Karpas-422 (cell line): ENCODE results near the gene NSG1. TPM values are rescaled to one million over a fixed set of nuclear protein-coding genes. Genes with fewer than 3 reads are reported as not detected.

Source experiments
- DNase-seq: peaks from one replicate; pipeline ENCODE4 v3.0.0-alpha.2; 2015
- H2AFZ ChIP-seq: fragments of 200-600 bp; sonication (generic); 2 replicates; pipeline ENCODE4 v1.6.1; 2014; ENCODE audit warnings: antibody characterized with exemption, low read length, mixed read lengths
- H3K27ac ChIP-seq: fragments of 200-600 bp; sonication (generic); 2 replicates; pipeline ENCODE4 v1.5.1; 2014; ENCODE audit warnings: mild to moderate bottlenecking, low read length, moderate library complexity
- H3K27me3 ChIP-seq: fragments of 200-600 bp; sonication (generic); 2 replicates; pipeline ENCODE4 v1.6.1; 2014; ENCODE audit warnings: low read length, mixed read lengths
- H3K36me3 ChIP-seq: fragments of 200-600 bp; sonication (generic); 2 replicates; pipeline ENCODE4 v1.6.1; 2014; ENCODE audit warnings: low read length, mixed read lengths; ENCODE audit not compliant: insufficient read depth
- H3K4me1 ChIP-seq: fragments of 200-600 bp; sonication (generic); 2 replicates; pipeline ENCODE4 v1.6.1; 2014; ENCODE audit warnings: mild to moderate bottlenecking, low read length, mixed read lengths
- H3K4me2 ChIP-seq: fragments of 200-600 bp; sonication (generic); 2 replicates; pipeline ENCODE4 v1.6.1; 2014; ENCODE audit warnings: low read length, low read depth, mild to moderate bottlenecking; ENCODE audit not compliant: poor library complexity, severe bottlenecking
- H3K4me3 ChIP-seq: fragments of 200-600 bp; sonication (generic); 2 replicates; pipeline ENCODE4 v1.5.1; 2014; ENCODE audit warnings: mild to moderate bottlenecking, antibody characterized with exemption, low read length, mixed read lengths
- H3K79me2 ChIP-seq: fragments of 200-600 bp; sonication (generic); 2 replicates; pipeline ENCODE4 v1.6.1; 2014; ENCODE audit warnings: mild to moderate bottlenecking, low read length, mixed read lengths
- H3K9ac ChIP-seq: fragments of 200-600 bp; sonication (generic); 2 replicates; pipeline ENCODE4 v1.6.0; 2014; ENCODE audit warnings: low read length
- H3K9me2 ChIP-seq: fragments of 200-600 bp; sonication (generic), shearing (Covaris generic); replicated peaks from 2 replicates; pipeline ENCODE4 v1.6.0; 2014; ENCODE audit warnings: mild to moderate bottlenecking, low read length, moderate library complexity; ENCODE audit not compliant: insufficient read depth
- H3K9me3 ChIP-seq: fragments of 300-700, 200-600 bp; sonication (generic); 2 replicates; pipeline ENCODE4 v1.6.1; 2014; ENCODE audit warnings: low read length, mixed read lengths
- H4K20me1 ChIP-seq: fragments of 200-600 bp; sonication (generic); 2 replicates; pipeline ENCODE4 v1.6.1; 2014; ENCODE audit warnings: mild to moderate bottlenecking, antibody characterized with exemption, low read length, low read depth; ENCODE audit not compliant: insufficient read depth
- total RNA-seq: library from RNA; depleted of rRNA; stranded (reverse); fragments of >200 nt; shearing (Covaris generic); gene quantifications from 2 replicates; pipeline ENCODE4 v1.2.3, GENCODE V29; 2014; ENCODE audit warnings: low replicate concordance

NSG1 gene
- total RNA-seq, 1 experiment from 2014 or later: 0.75 TPM

DNA sequence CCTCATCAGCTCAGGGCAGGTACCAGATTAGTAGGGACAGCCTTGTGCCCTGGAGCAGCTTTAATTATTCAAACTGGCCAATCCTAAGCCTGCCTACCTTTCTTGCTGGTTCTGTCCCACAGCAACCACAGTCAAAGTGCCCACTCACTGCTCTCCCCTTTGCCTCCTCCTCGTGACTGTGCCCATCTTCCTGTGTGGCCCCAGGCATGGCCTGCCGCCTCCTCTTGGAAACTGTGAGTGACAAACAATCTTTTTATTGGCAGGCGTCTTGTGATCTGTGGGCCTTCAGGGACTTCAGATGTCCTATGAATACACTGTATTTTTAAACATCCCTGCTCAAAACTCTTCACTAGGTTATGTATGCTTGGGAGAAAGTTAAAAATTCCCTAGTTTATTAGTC, 22.8 kb upstream of the NSG1 start:
- Histone ChIP-seq H3K9me3 (no peaks in the 10 kb centered on the region), H2AFZ (no peak overlapping the region), H3K9me2 (no peaks in the 10 kb centered on the region), H3K4me1 (0 out of 2 replicates have a peak, but pooled peaks cover 4% of the 10 kb centered on the region), H3K27ac (no peak overlapping the region), H3K4me3 (no peak overlapping the region), H3K4me2 (no peak overlapping the region), H3K9ac (no peak overlapping the region), H3K27me3 (no peaks in the 10 kb centered on the region), H4K20me1 (no peaks in the 10 kb centered on the region), H3K79me2 (no peaks in the 10 kb centered on the region), H3K36me3 (no peaks in the 10 kb centered on the region)
- no peak for DNase-seq

DNA sequence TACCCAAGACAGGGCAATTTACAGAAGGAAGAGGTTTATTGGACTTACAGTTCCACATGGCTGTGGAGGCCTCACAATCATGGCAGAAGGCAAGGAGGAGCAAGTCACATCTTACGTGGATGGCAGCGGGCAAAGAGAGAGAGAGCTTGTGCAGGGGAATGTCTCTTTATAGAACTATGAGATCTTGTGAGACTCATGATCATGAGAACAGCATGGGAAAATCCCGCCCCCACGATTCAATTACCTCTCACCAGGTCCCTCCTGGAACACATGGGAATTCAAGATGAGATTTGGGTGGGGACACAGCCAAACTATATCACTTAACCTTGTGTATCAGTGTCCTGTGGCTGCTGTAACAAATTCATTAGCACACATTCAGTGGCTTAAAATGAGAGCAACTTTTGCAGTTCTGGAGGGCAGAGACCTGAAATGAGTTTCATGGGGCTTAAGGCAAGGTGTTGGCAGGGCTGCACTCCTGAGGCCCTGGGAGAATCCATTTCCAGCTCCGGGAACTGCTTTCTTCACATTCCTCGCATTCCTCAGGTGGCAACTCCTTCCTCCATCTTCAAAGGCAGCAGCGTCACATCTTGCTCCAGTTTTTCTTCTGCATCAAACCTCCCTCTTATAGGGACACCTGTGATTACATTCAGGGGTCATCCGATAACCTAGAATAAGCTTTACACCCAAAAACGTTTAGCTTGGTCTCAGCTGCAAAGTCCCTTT, 22.3 kb upstream of the NSG1 start:
- Histone ChIP-seq H3K9ac (no peak overlapping the region), H3K27me3 (no peaks in the 10 kb centered on the region), H3K79me2 (no peaks in the 10 kb centered on the region), H3K9me2 (no peaks in the 10 kb centered on the region), H3K4me2 (no peak overlapping the region), H3K9me3 (no peaks in the 10 kb centered on the region), H3K4me1 (0 out of 2 replicates have a peak, but pooled peaks cover 4% of the 10 kb centered on the region), H2AFZ (no peak overlapping the region), H3K27ac (no peak overlapping the region), H4K20me1 (no peaks in the 10 kb centered on the region), H3K4me3 (no peak overlapping the region), H3K36me3 (no peaks in the 10 kb centered on the region)
- no peak for DNase-seq

DNA sequence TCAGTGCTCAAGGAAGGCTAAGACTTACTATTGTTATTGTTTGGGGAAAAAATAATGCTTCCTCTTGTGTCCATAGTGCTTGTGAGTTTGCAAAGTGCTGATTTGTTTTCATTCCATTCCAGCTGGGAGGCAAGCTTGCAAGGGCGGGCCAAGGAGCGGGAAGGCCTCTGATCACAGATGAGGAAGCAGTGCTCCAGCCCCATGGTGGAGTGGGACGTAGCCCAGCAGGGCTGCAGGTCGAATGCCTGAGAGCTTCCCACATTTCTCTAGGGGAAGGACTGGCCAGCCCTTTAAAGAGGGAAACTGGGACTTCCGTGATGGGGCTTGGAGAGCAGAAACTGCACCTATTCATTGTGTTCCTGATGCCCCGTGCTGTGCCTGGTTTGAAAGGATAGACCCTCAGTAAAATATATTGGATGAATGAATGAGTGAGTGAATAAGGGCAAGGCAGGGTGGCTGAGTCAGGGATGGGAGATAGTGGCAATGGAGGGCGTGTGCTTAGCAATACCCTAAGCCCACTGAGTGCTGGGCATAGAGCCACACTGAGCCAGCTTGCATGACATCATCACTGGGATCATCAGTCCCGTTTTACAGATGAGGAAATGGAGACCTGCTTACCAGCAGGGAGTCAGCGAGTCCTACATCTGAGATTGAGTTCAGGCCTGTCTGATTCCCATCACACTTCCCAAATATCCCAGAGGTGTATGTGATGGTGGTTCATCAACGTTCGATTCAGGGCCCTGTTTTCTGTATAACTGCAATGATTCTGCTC, 17.9 kb upstream of the NSG1 start:
- Histone ChIP-seq H3K9ac (no peak overlapping the region), H3K79me2 (no peaks in the 10 kb centered on the region), H3K9me2 (no peaks in the 10 kb centered on the region), H4K20me1 (no peaks in the 10 kb centered on the region), H3K4me2 (no peak overlapping the region), H3K27me3 (no peaks in the 10 kb centered on the region), H3K27ac (no peak overlapping the region), H2AFZ (no peak overlapping the region), H3K4me3 (no peak overlapping the region), H3K36me3 (no peaks in the 10 kb centered on the region), H3K9me3 (no peaks in the 10 kb centered on the region), H3K4me1 (no peaks in the 10 kb centered on the region)
- no peak for DNase-seq

DNA sequence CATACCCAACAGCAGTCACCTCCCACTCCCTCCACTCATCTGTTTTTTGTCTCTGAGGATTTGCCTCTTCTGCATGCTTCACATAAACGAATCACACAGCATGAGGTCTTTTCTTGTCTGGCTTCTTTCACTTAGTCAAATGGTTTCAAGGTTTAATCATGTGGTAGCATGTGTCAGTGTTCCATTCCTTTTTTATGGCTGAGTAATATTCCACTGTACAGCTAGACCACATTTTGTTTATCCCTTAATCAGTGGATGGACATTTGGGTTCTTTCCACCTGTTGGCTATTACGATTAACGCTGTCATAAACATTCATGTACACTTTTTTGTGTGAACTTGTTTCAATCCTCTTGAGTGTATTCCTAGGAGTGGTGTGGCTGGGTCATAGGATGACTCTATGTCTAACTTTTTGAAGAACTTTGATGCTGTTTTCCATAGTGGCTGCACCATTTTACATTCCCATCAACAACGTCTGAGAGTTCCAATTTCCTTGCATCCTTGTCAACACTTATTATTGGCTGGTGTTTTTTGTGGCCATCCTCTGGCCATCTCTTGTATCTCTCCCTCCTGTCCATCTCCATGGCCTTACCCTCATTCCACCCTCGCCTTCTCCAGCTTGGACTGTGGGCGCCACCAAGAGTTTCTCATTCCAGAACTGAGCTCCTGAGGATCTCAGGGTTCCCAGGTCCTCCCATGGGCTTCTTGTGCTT, 12.4 kb upstream of the NSG1 start:
- no peak overlapping the region for H3K9ac ChIP-seq
- no peaks in the 10 kb centered on the region for H3K79me2 ChIP-seq
- no peaks in the 10 kb centered on the region for H3K27me3 ChIP-seq
- H3K9me2 ChIP-seq: no peaks in the 10 kb centered on the region
- DNase-seq: no peak
- H4K20me1 ChIP-seq: no peaks in the 10 kb centered on the region
- no peaks in the 10 kb centered on the region for H3K4me1 ChIP-seq
- H3K9me3 ChIP-seq: no peaks in the 10 kb centered on the region
- no peak overlapping the region for H3K4me3 ChIP-seq
- no peak overlapping the region for H2AFZ ChIP-seq
- no peak overlapping the region for H3K4me2 ChIP-seq
- no peak overlapping the region for H3K27ac ChIP-seq
- H3K36me3 ChIP-seq: no peaks in the 10 kb centered on the region

DNA sequence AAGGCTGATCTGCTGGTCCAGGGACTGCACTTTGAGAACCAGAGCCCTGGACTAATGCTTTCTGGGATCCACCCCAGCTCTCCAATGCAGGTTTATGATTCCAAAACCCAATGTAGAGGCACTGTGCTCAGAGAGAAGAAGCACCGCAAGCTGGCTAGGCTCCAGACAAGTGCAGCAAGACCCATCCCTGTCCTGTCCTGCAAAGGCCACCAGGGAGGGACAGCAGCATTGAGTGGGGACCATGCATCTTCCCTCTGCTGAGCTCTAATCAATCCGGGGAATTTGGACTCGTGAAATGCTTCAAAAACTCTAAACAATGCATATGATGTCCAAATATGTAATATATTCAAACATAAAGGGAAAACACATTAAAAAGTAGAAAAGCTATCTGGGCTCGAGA, 10.8 kb upstream of the NSG1 start:
- Histone ChIP-seq H2AFZ (no peak overlapping the region), H3K79me2 (no peaks in the 10 kb centered on the region), H4K20me1 (no peaks in the 10 kb centered on the region), H3K27ac (no peak overlapping the region), H3K4me2 (no peak overlapping the region), H3K9me2 (no peaks in the 10 kb centered on the region), H3K9ac (no peak overlapping the region), H3K9me3 (no peaks in the 10 kb centered on the region), H3K4me3 (no peak overlapping the region), H3K27me3 (no peaks in the 10 kb centered on the region), H3K36me3 (no peaks in the 10 kb centered on the region), H3K4me1 (no peaks in the 10 kb centered on the region)
- no peak for DNase-seq

DNA sequence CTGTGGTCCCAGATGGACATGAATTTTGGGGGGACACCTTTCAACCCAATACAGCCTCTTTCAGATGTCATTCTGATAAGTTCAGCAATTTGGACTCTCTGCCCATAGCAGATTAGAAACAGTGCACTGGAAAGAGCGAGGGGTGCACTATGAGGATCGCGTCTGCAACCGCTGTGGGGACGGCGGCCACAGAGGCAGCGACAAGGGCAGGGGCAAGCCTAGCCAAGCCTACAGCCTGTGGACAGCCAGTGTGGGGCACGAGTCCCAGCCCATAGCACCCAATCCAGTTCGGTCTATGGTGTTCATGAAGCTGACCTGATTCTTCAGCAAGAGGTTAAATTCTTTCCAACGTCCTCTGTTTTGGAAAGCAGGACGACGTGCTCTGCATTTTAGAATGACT, 9.7 kb upstream of the NSG1 start:
- no peak for DNase-seq
- H3K4me2 ChIP-seq: no peak overlapping the region
- H3K4me1 ChIP-seq: peaks cover 3% of the 10 kb centered on the region
- H3K79me2 ChIP-seq: no peaks in the 10 kb centered on the region
- H3K9me2 ChIP-seq: no peaks in the 10 kb centered on the region
- no peak overlapping the region for H3K4me3 ChIP-seq
- H3K9ac ChIP-seq: no peak overlapping the region
- H4K20me1 ChIP-seq: no peaks in the 10 kb centered on the region
- no peak overlapping the region for H3K27ac ChIP-seq
- no peaks in the 10 kb centered on the region for H3K27me3 ChIP-seq
- no peaks in the 10 kb centered on the region for H3K9me3 ChIP-seq
- H3K36me3 ChIP-seq: no peaks in the 10 kb centered on the region
- H2AFZ ChIP-seq: no peak overlapping the region

DNA sequence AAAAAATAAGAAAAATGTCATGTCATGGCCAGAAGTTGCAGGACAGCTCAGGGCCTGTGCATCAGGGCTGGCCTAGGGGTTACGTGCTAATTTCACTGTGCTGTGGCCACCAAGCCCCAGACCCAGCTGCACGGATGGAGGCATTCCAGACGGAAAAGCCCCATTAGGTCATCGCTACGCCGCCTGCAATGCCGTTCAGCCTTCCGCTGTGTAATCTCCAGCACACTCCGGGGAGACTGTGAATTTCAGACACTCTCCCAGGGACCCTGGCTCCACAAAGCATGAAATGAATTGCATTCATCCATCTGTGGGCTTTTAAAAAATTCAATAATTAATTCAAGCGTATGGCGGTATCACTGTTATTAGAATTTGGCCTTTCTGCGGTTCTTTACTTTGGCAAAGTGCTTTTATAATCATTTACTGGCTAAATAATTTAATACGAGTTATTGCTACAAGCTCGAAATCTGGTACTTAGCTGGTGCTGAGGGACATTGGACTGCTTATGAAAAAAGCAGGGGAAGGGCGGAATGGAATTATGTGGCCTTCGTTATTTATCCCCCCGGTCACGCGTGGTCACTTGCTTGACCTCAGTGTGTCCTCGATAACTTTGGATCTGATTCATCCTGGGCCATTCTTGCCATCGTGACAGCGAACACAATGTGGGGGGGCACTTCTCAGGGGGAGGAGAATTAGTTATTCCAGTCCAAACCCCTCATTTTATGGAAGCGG, 9.0 kb upstream of the NSG1 start:
- Histone ChIP-seq H3K36me3 (no peaks in the 10 kb centered on the region), H3K27me3 (no peaks in the 10 kb centered on the region), H3K4me1 (peaks cover 10% of the 10 kb centered on the region), H3K9ac (no peak overlapping the region), H3K27ac (no peak overlapping the region), H3K79me2 (no peaks in the 10 kb centered on the region), H3K4me2 (no peak overlapping the region), H3K9me2 (no peaks in the 10 kb centered on the region), H2AFZ (no peak overlapping the region), H4K20me1 (no peaks in the 10 kb centered on the region), H3K9me3 (no peaks in the 10 kb centered on the region), H3K4me3 (no peak overlapping the region)
- no peak for DNase-seq
